NCI-H1092 treated with DMSO at 0.1 percent for 48 hours (cell line): Measurements from ENCODE around the gene ZNF579.
"Not testable (repeated sequence)": the region's sequence is repeated elsewhere in the genome, so short reads cannot be mapped to it uniquely, and the experiment has no call there.

Experiments used
- DNase-seq: peaks from one replicate; lab custom pipeline; 2025; lab: John Stamatoyannopoulos, UW

ZNF579 gene

DNA sequence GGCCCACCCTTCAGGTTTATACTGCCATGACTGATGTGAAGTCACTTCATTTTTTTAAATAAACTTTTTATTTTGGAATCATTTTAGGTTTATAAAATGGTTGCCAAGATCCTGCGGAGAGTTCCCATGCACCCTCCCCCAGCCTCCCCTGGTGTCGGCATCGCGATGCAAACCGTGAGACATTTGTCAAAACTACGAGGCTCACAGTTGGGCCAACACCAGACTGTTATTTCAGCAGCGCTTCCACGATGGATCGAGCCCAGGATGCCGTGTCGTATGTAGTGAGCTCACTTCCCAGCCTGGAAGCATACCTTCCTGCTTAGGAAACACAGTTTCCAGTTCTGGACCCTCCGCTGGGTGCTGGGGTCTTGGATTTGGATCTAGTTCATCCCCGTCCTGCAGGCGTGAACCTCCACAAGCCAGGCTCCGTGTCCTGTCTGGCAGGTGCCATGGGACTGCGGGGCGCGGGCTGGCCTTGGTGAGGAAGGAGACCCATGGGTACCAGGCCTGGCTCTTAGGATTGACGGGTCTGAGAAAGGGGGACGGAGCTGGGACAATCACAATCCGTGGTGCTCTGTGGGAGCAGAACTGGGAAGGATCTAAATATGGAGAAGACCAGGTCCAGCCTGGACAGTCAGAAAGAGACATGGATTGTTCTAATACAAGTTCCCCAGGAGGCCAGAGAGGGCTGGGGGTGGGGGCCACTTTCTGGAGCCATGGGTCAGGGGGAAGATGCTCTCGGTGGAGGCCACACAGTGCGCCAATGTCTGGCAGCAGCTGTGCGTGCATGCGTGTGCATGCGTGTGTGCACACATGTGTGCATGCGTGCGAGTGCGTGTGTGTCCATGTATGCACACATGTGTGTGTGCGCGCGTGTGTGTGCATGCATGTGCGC is 41.3 kb downstream of the ZNF579 start:
- no peak for DNase-seq

DNA sequence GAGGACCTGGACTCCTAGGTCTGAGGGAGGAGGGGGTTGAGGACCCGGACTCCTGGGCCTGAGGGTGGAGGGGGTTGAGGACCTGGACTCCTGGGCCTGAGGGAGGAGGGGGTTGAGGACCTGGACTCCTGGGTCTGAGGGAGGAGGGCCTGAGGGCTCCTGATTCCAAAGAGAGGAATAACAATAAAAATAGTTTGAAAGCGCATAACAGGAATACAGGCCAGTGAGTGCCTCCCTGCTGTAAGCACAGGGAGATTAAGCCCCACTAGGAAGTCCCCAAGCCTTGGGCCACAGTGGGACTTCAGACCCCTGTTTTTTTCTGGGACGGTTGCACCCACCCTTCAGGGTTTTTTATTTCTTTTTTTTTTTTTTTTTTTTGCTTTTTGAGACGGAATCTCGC is 42.5 kb downstream of the ZNF579 start:
- no peak for DNase-seq

DNA sequence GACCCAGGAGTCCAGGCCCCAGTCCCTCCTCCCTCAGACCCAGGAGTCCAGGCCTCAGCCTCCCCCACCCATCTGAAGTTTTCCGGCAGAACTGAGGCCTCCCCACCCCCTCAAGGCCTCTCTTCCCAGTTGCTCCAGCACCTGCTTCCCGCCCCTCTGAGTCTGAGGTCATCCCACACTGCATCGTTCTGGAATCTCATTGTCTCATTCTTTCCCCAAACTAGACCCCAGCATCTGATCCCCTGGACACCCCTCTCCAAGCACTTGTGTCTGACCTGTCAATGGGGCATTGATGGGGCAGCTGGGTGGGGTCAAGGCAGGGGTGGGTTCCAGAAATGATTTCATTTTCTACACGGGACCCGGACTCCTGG is 42.9 kb downstream of the ZNF579 start:
- no peak for DNase-seq

DNA sequence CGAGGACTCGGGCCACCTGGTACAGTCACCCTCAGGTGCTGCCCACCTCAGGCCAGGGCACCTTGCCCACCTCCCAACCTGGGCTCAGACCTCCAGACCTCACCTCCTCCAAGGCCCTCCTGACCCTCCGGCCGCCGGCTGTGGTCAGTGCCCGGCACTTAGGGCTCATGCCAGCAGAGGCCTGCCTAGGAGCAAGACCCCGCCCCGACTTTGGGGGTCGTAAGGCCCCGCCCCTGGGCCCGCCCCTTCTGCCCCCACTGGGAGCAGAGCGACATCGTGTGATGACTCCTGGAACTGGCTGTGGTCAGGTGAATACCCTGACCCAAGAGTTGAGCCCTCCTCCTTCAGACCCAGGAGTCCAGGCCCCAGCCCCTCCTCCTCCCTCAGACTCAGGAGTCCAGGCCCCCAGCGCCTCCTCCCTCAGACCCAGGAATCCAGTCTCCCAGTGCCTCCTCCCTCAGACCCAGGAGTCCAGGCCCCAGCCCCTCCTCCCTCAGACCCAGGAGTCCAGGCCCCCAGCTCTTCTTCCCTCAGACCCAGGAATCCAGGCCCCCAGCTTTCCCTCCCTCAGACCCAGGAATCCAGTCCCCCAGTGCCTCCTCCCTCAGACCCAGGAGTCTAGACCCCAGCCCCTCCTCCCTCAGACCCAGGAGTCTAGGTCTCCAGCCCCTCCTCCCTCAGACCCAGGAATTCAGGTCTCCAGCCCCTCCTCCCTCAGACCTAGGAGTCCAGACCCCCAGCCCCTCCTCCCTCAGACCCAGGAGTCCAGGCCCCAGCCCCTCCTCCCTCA is 43.5 kb downstream of the ZNF579 start, which contains the start of gene SBK2:
SBK2 (minus strand) TSS at position 183 of the 790 bp plus-strand sequence. CDS start 839 bp downstream, outside the sequence.
- DNase-seq: peak; percentile 16

DNA sequence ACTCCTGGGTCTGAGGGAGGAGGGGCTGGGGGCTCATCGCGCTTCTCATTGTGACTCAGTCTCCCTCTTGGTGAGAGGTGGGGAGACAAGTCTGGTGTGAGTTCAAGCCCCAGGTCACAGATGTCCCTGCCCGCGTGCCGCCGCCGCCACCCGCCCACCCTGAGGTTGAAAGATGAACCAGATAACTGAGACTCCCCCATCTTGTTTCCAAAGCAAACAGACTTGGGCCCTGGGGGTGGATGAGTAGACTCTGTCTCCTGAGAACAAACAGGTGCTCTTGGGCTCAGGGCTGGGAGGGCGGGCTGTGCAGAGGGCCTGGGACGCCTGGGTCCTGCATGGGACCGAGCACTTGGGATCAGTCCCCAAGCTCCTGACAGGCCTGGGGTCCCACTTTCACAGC is 44.3 kb downstream of the ZNF579 start:
- DNase-seq: no peak

DNA sequence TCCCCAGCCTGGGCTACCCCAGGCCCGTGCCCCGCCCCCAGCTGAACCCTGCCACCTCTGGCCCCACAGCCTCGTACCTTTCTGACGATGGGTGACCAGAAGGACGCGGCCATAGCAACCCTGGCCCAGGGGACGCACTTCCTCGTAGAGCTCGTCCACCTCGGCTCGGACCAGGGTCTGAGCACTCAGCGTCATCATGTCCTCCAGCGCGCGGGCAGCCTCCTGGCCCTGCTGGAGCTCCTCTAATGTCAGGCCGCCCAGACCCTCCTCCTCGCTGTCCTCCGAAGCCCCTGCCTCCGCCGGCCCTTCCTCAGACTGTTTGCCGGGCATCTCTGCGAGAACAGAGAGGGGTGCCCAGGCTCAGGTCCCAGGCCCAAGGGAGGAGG is 44.7 kb downstream of the ZNF579 start:
- DNase-seq: no peak

DNA sequence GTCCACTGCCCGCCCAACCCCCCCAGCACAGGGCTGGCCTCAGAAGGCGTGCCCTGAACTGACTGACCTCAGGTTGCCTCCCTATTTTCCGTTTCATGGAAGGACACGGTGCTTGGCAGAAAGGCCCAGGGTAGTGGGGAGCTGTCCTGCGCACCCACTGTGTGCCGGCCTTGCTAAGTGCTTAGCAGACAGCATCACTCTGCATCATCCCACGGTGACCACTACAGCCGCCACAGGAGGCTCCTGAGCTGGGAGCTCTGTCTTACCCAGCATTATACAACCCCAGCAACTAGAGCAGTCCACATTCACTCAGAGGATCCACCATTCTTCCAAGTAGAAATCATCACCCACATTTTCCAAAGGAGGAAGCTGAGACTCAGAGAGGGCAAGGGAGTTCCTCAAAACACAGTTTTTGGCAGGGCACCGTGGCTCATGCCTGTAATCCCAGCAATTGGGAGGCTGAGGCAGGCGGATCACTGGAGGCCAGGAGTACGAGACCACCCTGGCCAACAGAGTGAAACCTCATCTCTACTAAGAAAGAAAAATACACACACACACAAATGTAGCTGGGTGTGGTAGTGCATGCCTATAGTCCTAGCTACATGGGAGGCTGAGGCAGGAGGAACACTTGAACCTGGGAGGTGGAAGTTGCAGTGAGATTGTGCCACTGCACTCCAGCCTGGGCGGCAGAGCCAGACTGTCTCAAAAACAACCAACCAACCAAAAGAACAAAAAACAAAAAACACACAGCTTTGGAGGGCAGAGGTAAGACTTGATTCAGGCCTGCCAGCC is 45.3 kb downstream of the ZNF579 start:
- DNase-seq: no peak

DNA sequence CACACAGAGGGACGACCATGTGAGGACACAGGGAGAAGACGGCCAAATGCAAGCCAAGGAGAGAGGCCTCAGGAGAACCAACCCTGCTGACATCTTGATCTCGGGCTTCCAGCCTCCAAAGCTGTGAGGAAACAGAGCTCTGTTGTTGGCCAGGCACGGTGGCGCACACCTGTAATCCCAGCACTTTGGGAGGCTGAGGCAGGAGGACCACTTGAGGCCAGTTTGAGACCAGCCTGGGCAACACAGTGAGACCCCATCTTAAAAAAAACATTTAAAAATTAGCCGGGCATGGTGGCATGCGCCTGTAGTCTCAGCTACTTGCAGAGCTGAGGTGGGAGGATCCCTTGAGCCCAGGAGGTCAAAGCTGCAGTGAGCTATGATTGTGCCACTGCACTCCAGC is 46.4 kb downstream of the ZNF579 start:
- not testable (repeated sequence) for DNase-seq

DNA sequence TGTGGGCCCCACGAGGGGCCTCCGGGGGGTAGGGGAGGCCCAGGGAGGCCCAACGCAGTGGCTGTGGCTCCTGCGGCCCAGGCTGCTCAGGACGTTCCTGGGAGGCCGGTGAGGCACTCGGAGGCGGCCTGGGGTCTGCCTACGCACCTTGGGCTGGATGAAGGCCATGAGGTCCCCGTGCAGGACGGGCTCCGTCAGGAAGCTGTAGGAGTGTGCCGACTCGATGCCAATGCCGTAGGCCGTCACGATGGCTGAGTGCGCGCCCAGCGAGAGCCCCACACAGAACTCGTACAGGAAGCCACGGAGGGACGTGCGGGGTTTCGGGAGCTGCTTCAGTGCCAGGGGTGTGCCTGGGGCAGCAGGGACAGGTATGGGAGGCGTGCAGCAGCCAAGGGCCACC is 49.7 kb downstream of the ZNF579 start:
- no peak for DNase-seq

DNA sequence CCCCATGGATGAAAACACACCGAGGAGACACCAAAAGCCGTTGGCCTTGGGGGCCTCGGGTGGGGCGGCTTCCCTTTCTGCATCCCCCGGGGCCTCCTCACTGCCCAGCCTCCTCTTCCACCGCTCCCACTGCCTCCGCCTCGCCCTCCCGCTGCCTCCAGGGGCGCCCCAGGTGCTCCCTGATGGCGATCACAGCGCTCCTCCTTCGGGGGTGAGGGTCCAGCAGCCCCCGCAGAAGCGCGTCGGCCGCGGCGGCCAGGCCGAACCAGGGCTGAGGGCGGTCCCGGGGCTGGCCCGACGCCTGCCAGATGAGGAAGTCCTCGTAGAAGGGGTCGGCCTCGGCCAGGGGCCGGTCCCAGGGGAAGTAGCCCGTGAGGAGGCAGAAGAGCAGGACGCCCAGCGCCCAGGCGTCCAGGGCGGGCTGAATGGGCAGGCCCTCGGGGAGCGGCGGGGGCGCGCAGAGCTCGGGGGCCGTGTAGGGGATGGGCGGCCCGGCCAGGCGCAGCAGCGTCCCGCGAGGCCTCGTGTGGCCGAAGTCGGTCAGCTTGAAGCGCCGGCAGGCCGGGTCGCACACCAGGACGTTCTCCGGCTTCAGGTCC is 50.9 kb downstream of the ZNF579 start:
- no peak for DNase-seq

DNA sequence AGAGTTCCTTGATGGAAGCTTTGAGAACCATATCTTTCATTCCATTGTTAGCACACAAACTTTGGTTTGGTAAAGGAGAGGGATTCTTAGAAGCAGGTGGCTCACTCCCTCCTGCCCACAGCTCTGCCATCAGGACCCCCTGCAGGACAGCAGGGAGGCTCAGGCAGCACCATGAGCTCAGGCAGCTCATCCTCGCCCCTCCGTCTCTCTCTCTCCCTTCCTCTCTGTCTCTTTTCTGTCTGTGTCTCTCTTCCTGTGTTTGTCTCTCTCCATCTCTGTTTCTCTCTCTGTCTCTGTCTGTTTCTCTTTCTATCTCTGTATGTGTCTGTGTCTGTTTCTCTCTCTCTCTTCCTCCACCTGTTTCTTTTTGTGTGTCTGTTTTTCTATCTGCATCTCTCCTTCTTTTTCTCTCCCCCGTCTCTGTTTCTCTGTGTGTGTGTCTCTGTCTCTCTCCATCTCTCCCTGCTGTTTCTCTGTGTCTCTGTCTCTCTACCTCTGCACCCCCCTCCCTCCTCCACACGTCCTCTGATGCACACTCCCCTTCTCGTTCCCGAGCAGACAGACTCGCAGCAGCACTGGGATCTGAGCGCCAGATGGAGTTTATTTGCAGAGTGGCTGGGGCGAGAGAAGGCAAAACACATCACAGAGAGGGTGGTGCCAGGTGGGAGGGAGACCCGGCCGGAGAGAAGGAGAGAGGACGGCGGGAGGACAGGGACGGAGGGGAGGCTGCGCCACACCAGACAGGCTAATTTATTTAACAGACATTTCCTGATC is 52.4 kb downstream of the ZNF579 start:
- peak; percentile 94 for DNase-seq

DNA sequence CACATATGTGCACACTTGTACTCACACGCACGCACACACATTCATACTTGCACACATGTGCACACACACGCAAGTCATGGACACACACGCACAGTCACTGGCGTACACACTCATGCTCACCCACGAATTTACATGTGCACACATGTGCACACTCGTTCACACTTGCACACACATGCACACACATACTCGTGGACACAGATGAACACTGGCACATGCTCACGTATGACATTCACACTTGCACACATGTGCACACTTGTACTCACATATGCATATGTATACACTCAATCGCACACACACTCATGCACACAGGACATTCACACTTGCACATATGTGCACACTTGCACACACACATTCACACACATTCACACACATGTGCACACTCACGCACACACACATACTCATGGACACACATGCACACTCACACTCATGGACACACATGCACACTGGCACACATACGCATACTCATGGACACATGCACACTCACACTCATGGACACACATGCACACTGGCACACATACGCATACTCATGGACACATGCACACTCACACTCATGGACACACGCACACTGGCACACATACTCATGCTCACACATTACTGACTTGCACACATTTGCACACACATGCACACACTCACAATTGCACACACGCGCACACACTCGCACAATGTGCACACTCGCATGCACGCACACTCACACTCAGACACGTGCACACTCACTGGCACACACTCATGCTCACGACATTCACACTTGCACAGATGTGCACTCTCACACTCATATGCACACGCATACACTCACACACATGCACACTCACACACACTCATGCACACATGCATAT is 53.2 kb downstream of the ZNF579 start:
- DNase-seq: no peak
